Choroid plexus epithelial cell (primary cell): ENCODE results near the gene ZBTB40.
A peak's percentile ranks its signal among the peaks of the same experiment; 100 is the strongest.

Experiments used
- DNase-seq: peaks from one replicate; pipeline ENCODE4 v3.0.0-alpha.2; 2010; ENCODE audit warnings: low read depth
- H3K4me3 ChIP-seq: 2 replicates; pipeline ENCODE4 v1.5.1; 2011; ENCODE audit warnings: low read depth, mild to moderate bottlenecking, control low read depth, low read length, moderate library complexity
- CTCF ChIP-seq: conservative IDR thresholded peaks from 2 replicates; pipeline ENCODE4 v1.5.1; 2011; ENCODE audit warnings: low read depth, mild to moderate bottlenecking, control low read depth, inconsistent platforms, low read length, moderate library complexity

Gene ZBTB40

DNA sequence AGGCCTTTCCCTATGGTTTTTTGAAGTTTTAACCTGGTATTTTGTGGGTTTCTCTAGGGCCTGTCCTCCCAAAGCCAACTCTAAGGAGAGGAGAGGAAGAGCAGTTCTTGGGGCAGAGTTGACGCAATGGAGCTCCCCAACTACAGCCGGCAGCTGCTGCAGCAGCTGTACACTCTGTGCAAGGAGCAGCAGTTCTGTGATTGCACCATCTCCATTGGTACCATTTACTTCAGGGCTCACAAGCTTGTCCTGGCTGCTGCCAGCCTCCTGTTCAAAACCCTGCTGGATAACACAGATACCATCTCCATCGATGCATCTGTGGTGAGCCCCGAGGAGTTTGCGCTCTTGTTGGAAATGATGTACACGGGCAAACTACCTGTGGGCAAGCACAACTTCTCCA, 38.2 kb downstream of the ZBTB40 start:
- peak; percentile 45 for DNase-seq
- TF ChIP-seq CTCF: no peak
- no peak overlapping the region for H3K4me3 ChIP-seq

DNA sequence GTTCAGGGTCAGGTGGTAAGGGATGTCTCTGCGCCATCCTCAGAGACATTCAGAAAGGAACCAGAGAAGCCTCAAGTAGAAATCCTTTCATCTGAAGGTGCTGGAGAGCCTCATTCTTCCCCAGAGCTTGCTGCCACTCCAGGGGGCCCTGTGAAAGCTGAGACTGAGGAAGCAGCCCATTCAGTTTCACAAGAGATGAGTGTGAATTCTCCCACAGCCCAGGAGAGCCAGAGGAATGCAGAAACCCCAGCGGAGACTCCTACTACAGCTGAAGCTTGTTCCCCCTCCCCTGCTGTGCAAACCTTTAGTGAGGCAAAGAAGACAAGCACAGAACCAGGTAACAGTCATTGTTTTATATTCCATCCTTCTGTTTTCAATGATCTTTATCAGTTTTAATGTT, 38.7 kb downstream of the ZBTB40 start:
- TF ChIP-seq CTCF: no peak
- peak; percentile 87 for DNase-seq
- no peak overlapping the region for H3K4me3 ChIP-seq

DNA sequence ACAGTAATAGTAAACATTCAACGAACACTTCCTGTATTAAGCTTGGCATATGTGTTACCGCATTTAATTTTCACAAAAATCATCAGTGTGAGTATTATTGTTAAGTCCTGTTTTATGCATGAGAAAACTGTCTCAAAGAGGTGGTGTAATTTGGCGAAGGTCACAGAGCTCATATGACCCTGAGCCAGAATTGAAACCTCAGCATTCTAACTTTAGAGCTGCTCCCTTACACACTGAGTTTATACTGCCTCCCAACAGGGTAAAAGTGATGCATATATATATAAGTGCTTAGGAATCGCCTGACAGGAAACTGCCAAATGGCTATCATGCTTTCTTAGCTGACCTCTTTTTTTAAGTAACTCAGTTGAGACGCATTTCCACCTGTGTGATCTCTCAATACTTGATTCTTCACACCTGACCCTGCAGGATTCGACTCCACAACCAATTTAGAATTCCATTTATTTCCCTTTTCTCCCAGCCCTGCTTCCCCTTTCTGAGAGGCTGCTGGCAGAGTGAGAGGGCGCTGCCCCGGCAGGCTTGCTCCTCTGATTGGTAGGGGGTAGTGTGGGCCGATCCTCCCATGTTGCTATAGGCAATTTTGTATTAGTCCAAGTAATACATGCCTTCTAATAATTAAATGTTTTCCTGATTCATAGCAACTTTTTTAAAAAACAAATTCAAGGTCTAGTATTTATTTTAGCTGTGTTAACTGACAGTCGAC, 40.5 kb downstream of the ZBTB40 start:
- no peak overlapping the region for H3K4me3 ChIP-seq
- no peak for DNase-seq
- no peak for TF ChIP-seq CTCF

GRCh38 chr1:22494144-22494543, 42.5 kb downstream of the ZBTB40 start:
- no peak for DNase-seq
- TF ChIP-seq CTCF: no peak
- no peak overlapping the region for H3K4me3 ChIP-seq

DNA sequence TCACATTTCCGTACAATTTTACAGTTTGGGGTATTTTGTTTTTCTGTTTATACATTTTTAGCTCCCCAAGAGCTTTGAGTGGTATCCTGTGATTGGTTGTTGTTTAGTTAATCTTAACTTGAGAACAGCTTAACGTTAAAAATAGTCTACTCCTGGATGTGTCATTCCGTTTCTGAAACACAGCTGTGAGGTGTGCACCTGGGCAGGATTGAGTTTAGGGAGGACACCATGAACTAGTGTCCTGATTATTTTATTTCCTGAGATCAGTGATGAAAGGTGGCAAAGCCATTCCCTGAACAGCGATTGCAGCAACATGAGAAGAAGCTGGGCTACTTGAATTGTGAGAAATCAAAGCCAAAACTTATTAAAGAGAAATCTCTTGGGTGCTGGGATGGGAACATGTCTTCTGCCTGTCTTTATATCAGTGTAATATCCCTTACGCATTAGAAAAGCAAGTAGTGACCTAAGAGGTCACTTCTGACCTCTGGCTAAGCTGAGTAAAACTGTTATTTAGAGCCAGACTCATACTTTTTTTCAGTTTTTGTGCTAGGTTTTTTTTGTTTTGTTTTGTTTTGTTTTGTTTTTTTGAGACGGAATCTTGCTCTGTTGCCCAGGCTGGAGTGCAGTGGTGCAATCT, 43.4 kb downstream of the ZBTB40 start:
- DNase-seq: peak; percentile 16
- H3K4me3 ChIP-seq: no peak overlapping the region
- no peak for TF ChIP-seq CTCF

DNA sequence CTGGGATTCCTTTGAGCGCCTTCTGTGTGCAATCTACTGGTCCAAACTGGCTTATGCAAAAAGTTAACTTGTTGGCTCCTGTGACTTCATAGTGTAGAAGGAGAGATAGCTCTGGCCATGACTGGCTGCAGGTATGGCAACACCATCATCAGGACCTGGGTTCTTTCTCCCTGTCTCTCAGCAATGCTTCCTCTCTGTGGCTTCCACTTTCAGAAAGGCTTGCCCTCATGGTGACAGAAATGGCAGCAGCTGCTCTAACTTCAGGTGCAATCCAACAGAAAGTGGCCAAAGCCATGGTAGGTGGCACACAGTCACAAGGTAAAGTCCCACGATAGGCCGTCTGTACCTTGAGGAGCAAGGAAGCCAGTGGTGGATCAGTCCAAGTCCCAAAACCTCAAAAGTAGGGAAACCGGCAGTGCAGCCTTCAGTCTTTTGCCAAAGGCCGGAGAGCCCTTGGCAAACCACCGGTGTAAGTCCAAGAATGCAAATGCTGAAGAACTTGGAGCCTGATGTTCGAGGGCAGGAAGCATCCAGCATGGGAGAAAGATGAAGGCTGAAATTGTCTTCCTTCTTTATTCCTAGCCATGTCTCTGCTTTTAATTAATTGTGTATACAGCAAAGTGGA, 45.0 kb downstream of the ZBTB40 start:
- TF ChIP-seq CTCF: no peak
- no peak for DNase-seq
- no peak overlapping the region for H3K4me3 ChIP-seq

DNA sequence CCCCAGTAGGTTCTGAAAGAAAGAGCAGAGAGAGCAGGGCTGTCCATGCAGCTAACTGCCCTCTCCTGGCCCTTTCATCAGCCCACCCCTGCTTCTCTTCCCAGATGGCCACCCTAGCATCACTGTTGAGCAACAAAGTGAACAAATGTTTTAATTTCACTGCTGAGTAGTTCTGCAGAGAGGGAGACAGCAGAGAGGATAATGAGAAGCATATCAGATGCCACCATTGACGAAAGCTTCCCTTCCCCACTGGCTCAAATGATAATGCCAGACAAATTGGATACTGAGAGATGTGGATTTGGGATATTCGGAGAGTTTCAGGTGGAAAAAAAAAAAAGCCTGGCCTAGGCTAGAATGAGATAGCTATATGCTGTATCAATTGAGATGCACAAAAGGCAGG, 46.8 kb downstream of the ZBTB40 start:
- no peak for DNase-seq
- TF ChIP-seq CTCF: no peak
- H3K4me3 ChIP-seq: no peak overlapping the region
